ENCODE results near the gene ASPSCR1. TPM values are rescaled to one million over a fixed set of nuclear protein-coding genes. Genes with fewer than 3 reads are reported as not detected.

ASPSCR1 gene
- total and polyA plus RNA-seq, 9 of the 15 experiments (the other 6 are each of a cell fraction or from before 2014, with no cell fraction given) = 0.90 to 36.9 (median 11.6) TPM

- TF ChIP-seq SRF (CRISPR knock-in tag; IDR thresholded peaks at IDR 0.05) (no peak), ZNF239 (CRISPR knock-in tag; IDR thresholded peaks at IDR 0.05) (no peak), OTX1 (CRISPR knock-in tag; IDR thresholded peaks at IDR 0.05) (no peak), PTRF (tag; IDR thresholded peaks at IDR 0.05) (no peak), NRF1 (conservative IDR thresholded peaks at IDR 0.05 in 1 of 2, IDR thresholded peaks at IDR 0.05 in 1 of 2) (peak; percentile 98), CTBP1 (IDR thresholded peaks at IDR 0.05; ENCODE audit: borderline replicate concordance) (peak; percentile 92), CREBBP (IDR thresholded peaks at IDR 0.05; ENCODE audit: low read depth, low read length) (no peak), ARNT (IDR thresholded peaks at IDR 0.05) (no peak), THRB (CRISPR knock-in tag; conservative IDR thresholded peaks at IDR 0.05) (no peak), ZBTB17 (CRISPR knock-in tag; IDR thresholded peaks at IDR 0.05) (peak; percentile 82; the same call in 1 of the 2 replicates), ARHGAP35 (IDR thresholded peaks at IDR 0.05; ENCODE audit: partially characterized antibody) (no peak), NCOA1 (IDR thresholded peaks at IDR 0.05; ENCODE audit: low read depth) (no peak), SMARCE1 (IDR thresholded peaks at IDR 0.05) (no peak), ZSCAN32 (CRISPR knock-in tag; IDR thresholded peaks at IDR 0.05) (no peak), TEAD2 (tag; IDR thresholded peaks at IDR 0.05) (no peak), ZNF518B (CRISPR knock-in tag; IDR thresholded peaks at IDR 0.05) (no peak), CBX8 (IDR thresholded peaks at IDR 0.05; ENCODE audit: borderline replicate concordance, extremely low read depth, low read depth, low read length, poor library complexity, severe bottlenecking) (no peak), GTF2F1 (IDR thresholded peaks at IDR 0.05; ENCODE audit: low read depth, low read length) (no peak), SUPT5H (IDR thresholded peaks at IDR 0.05) (no peak), SMAD2 (IDR thresholded peaks at IDR 0.05; ENCODE audit: low read depth, low read length) (no peak), ZEB2 (IDR thresholded peaks at IDR 0.05) (no peak), ZBTB1 (CRISPR knock-in tag; IDR thresholded peaks at IDR 0.05; ENCODE audit: borderline replicate concordance, low read depth) (no peak; the same call in 1 of the 2 replicates), FOXJ2 (tag; IDR thresholded peaks at IDR 0.05) (no peak), PREB (CRISPR knock-in tag; IDR thresholded peaks at IDR 0.05) (no peak)
Measured at GRCh38 chr17:81927653-81928543, 49.5 kb upstream of the ASPSCR1 start, which contains the start of gene MAFG (continued).

Data from K562 (cell line).